ENCODE results near the gene NARS2.

GRCh38 chr11:78525720-78526119 lies 48.9 kb downstream of the NARS2 start:
- TF ChIP-seq CTCF (IDR thresholded peaks at IDR 0.05) (no peak), POLR2A (IDR thresholded peaks at IDR 0.05) (no peak), EP300 (IDR thresholded peaks at IDR 0.05) (no peak)

All from gastroesophageal sphincter (tissue), 3 donors.